GM12878 (cell line): Measurements from ENCODE around the gene GAS2. TPM values are rescaled to one million over a fixed set of nuclear protein-coding genes. Genes with fewer than 3 reads are reported as not detected.

Experiments
- ATAC-seq: fragments of 200-7000 bp; cut with Tn5 transposase; 3 replicates; pipeline ENCODE4 v1.9.1; 2020; ENCODE audit warnings: mild to moderate bottlenecking, moderate library complexity
- BruUV-seq: library from RNA; stranded (reverse); fragments of 400-500 nt; replicated peaks from 2 replicates; lab custom pipeline; 2021; lab: Mats Ljungman, UMichigan
- CTCF ChIA-PET: fragments of 300-600 bp; sonication (Branson Sonifier 250); formaldehyde crosslinking; extraction: SDS; loops from one replicate; lab custom pipeline; 2021; ENCODE audit warnings: inconsistent platforms; lab: Yijun Ruan, JAX
- POLR2A ChIA-PET: fragments of 350-600 bp; formaldehyde crosslinking; extraction: SDS; loops from one replicate; lab custom pipeline; 2021; ENCODE audit warnings: inconsistent platforms; lab: Charles Lee
- RAD21 ChIA-PET: fragments of 300-600 bp; sonication (Branson Sonifier 250); formaldehyde crosslinking; loops from one replicate; lab custom pipeline; 2023; ENCODE audit warnings: antibody characterized with exemption; ENCODE audit not compliant: unreplicated experiment; lab: Charles Lee
- SMC1A ChIA-PET: fragments of 300-600 bp; sonication (Branson Sonifier 250); formaldehyde crosslinking; loops from one replicate; lab custom pipeline; 2023; ENCODE audit not compliant: unreplicated experiment, uncharacterized antibody; lab: Charles Lee
- DNase-seq: peaks from one replicate; pipeline ENCODE4 v3.0.0-alpha.2; 2011; ENCODE audit warnings: low read depth, low spot score
- FAIRE-seq: peaks from 3 replicates; lab custom pipeline; 2011; peaks lifted over from hg19 to GRCh38; lab: Jason Lieb, UNC
- H2AFZ ChIP-seq: 2 replicates; pipeline ENCODE4 v1.6.0; 2011; ENCODE audit warnings: low read depth, low read length, control low read depth; ENCODE audit not compliant: control insufficient read depth
- H3K27ac ChIP-seq: 2 replicates; pipeline ENCODE4 v1.5.1; 2011; ENCODE audit warnings: control low read depth; ENCODE audit not compliant: control insufficient read depth, insufficient read depth
- H3K27me3 ChIP-seq, 2 experiments: replicated peaks in 1 of 2; 2 replicates each; pipeline versions ENCODE4 v1.6.0 to v1.6.1; 2011; ENCODE audit warnings: low read length in 1 of 2; ENCODE audit not compliant: control insufficient read depth in 2 of 2, insufficient read depth in 2 of 2
- H3K36me3 ChIP-seq, 2 experiments: 2 replicates each; pipeline ENCODE4 v1.5.1; 2011; ENCODE audit warnings: low read length in 1 of 2; ENCODE audit not compliant: control insufficient read depth in 2 of 2, insufficient read depth in 2 of 2
- H3K4me1 ChIP-seq: 2 replicates; pipeline ENCODE4 v1.6.1; 2011; ENCODE audit warnings: mild to moderate bottlenecking, low read length, moderate library complexity, mixed read lengths; ENCODE audit not compliant: control insufficient read depth, insufficient read depth
- H3K4me2 ChIP-seq: 2 replicates; pipeline ENCODE4 v1.6.0; 2011; ENCODE audit warnings: control low read depth; ENCODE audit not compliant: control insufficient read depth, insufficient read depth
- H3K4me3 ChIP-seq: fragments of 200-600 bp; sonication (generic); 2 replicates; pipeline ENCODE4 v1.5.1; 2016
- H3K79me2 ChIP-seq: 2 replicates; pipeline ENCODE4 v1.6.0; 2011; ENCODE audit warnings: low read length; ENCODE audit not compliant: control insufficient read depth, insufficient read depth
- H3K9ac ChIP-seq: 2 replicates; pipeline ENCODE4 v1.8.0; 2011; ENCODE audit warnings: low read length, control low read depth, mixed read lengths; ENCODE audit not compliant: control insufficient read depth, insufficient read depth
- H3K9me3 ChIP-seq: replicated peaks from 3 replicates; pipeline ENCODE4 v1.5.1; 2011; ENCODE audit warnings: mild to moderate bottlenecking, low read length; ENCODE audit not compliant: control insufficient read depth, insufficient read depth
- H4K20me1 ChIP-seq: 2 replicates; pipeline ENCODE4 v1.6.0; 2011; ENCODE audit not compliant: control insufficient read depth, insufficient read depth
- ATF7 ChIP-seq: fragments of 450-650 bp; IDR thresholded peaks from 2 replicates; pipeline ENCODE4 v1.6.1; 2016; ENCODE audit warnings: low read depth, mild to moderate bottlenecking
- CBX5 ChIP-seq: sonication (generic); IDR thresholded peaks from 2 replicates; pipeline ENCODE4 v1.6.1; 2016; ENCODE audit warnings: low read depth, moderate library complexity, mild to moderate bottlenecking, inconsistent platforms
- CHD1 ChIP-seq: IDR thresholded peaks from 2 replicates; pipeline ENCODE4 v1.6.1; 2012; ENCODE audit warnings: low read depth, low read length, improper control_type of control experiment
- LARP7 ChIP-seq: fragments of 450-650 bp; IDR thresholded peaks from 2 replicates; pipeline ENCODE4 v1.6.1; 2017; ENCODE audit warnings: mild to moderate bottlenecking
- MXI1 ChIP-seq: fragments of 150-350 bp; IDR thresholded peaks from 2 replicates; pipeline ENCODE4 v1.6.1; 2011; ENCODE audit warnings: low read depth, mild to moderate bottlenecking, inconsistent platforms, low read length, improper control_type of control experiment
- NBN ChIP-seq: fragments of 450-650 bp; IDR thresholded peaks from 2 replicates; pipeline ENCODE4 v1.6.1; 2016
- NR2C2 ChIP-seq: IDR thresholded peaks from 2 replicates; pipeline ENCODE4 v1.6.1; 2011; ENCODE audit warnings: borderline replicate concordance, low read depth; ENCODE audit not compliant: control insufficient read depth, insufficient read length
- NR2F1 ChIP-seq: fragments of 450-650 bp; conservative IDR thresholded peaks from 2 replicates; pipeline ENCODE4 v1.6.1; 2017; ENCODE audit warnings: mild to moderate bottlenecking
- PBX3 ChIP-seq: IDR thresholded peaks from 2 replicates; pipeline ENCODE4 v1.6.1; 2011; ENCODE audit warnings: mild to moderate bottlenecking, low read depth, low read length, moderate library complexity; ENCODE audit not compliant: insufficient replicate concordance
- POLR2A ChIP-seq: IDR thresholded peaks from 2 replicates; pipeline ENCODE4 v1.6.1; 2011; ENCODE audit warnings: low read depth, mild to moderate bottlenecking, low read length
- RAD21 ChIP-seq: IDR thresholded peaks from 2 replicates; pipeline ENCODE4 v1.6.1; 2011; ENCODE audit warnings: mild to moderate bottlenecking, low read depth, low read length, moderate library complexity; ENCODE audit not compliant: insufficient read depth
- RELA ChIP-seq: fragments of 450-650 bp; IDR thresholded peaks from 2 replicates; pipeline ENCODE4 v1.8.0; 2014; ENCODE audit warnings: borderline replicate concordance; ENCODE audit not compliant: partially characterized antibody
- RUNX3 ChIP-seq: IDR thresholded peaks from 2 replicates; pipeline ENCODE4 v1.6.1; 2012; ENCODE audit warnings: low read length, inconsistent platforms
- SP1 ChIP-seq: IDR thresholded peaks from one replicate; pipeline ENCODE4 v1.6.1; 2011; ENCODE audit warnings: low read depth, low read length
- WGBS: methylation state at CpG from one replicate; pipeline ENCODE4 v1.1.6; 2016; ENCODE audit warnings: low lambda C conversion rate; ENCODE audit not compliant: insufficient replicate concordance, insufficient coverage; ENCODE audit errors: missing lambda C conversion rate; 5-methylcytosine and 5-hydroxymethylcytosine counted together
- in situ Hi-C: fragments of 300-500 bp; cut with MboI; formaldehyde crosslinking; loops from 9 replicates; pipeline ENCODE4 v1.14.3; 2018; ENCODE audit warnings: mixed read lengths
- intact Hi-C: fragments of 100-400 bp; cut with micrococcal nuclease; formaldehyde crosslinking; loops from one replicate; pipeline ENCODE4 v1.14.2; 2022; ENCODE audit not compliant: unreplicated experiment
- polyA plus RNA-seq, 11 experiments: library from polyadenylated mRNA; depleted of rRNA in 4 of 11; unstranded in 6 of 11; stranded (reverse) in 5 of 11; fragments of >200 nt; fragmentation: Nextera tagmentation in 4 of 11; fragmentation: Illumina TruSeq in 1 of 11; extraction: Ambion mirVana in 4 of 11; extraction: Trizol in 1 of 11; gene quantifications; 1 replicate in 1 of 11; 2 replicates in 10 of 11; pipeline versions ENCODE4 v1.2.1 to v1.2.3, GENCODE V29; 2011 to 2016; ENCODE audit warnings: inconsistent platforms in 2 of 11, missing spikeins in 2 of 11, low read depth in 1 of 11
- total RNA-seq, 4 experiments: library from RNA; depleted of rRNA in 3 of 4; stranded (reverse); fragments of >200 nt in 3 of 4; fragmentation: Illumina TruSeq in 1 of 4; extraction: Trizol in 1 of 4; gene quantifications; 2 replicates each; pipeline versions ENCODE4 v1.2.1 to v1.2.3, GENCODE V29; 2013 to 2021

The GAS2 gene
- total and polyA plus RNA-seq, 10 of the 15 experiments (the other 5 are each of a cell fraction or from before 2014, with no cell fraction given): 16.4 to 81.4 (median 26.2) TPM

- H3K9me3 ChIP-seq: 0 out of 3 replicates have a peak, but pooled peaks cover 1% of the 10 kb centered on the region
- H2AFZ ChIP-seq: no peak overlapping the region
- FAIRE-seq (no peak), DNase-seq (no peak), ATAC-seq (no peak)
- SMC1A ChIA-PET: interaction anchor here (1.1 to 14.6 kb wide), 16 partner anchors 9 to 156 kb away, joined by 3 to 251 read pairs (median 6); partner anchors contain the start of gene SVIP
- no peaks in the 10 kb centered on the region for H3K27me3 ChIP-seq
- TF ChIP-seq CHD1 (no peak), ATF7 (peak; percentile 32; the same call in 1 of the 2 replicates)
- intact Hi-C loops (loop anchor here (5.0 to 10.0 kb wide), 2 partner anchors 228 to 585 kb away; partner anchors contain the start of gene ANO5), in situ Hi-C loops (loop anchor here (5.0 to 10.0 kb wide), 2 partner anchors 105 to 443 kb away; partner anchors contain the start of gene SLC17A6)
- H3K27ac ChIP-seq: no peak overlapping the region
- no peak overlapping the region for H3K4me2 ChIP-seq
- peaks cover 11% of the 10 kb centered on the region for H3K4me1 ChIP-seq
- RAD21 ChIA-PET: interaction anchor here (0.7 to 7.8 kb wide), 5 partner anchors 78 to 140 kb away, joined by 4 to 81 read pairs (median 4); no protein-coding TSS in a partner anchor
- CTCF ChIA-PET: interaction anchor here (0.5 to 5.7 kb wide), 9 partner anchors 8 to 152 kb away, joined by 3 to 83 read pairs (median 4); partner anchors contain the start of gene SVIP
- no peak overlapping the region for H3K4me3 ChIP-seq
- H3K79me2 ChIP-seq: no peaks in the 10 kb centered on the region
- H3K9ac ChIP-seq: no peak overlapping the region
- WGBS: 84% methylated on average over 5 of the region's 5 CpGs
- no TSS peak for BruUV-seq
- POLR2A ChIA-PET: interaction anchor here (0.6 to 2.5 kb wide), 6 partner anchors 8 to 123 kb away, joined by 3 to 15 read pairs (median 6); partner anchors contain the start of gene GAS2
- no peaks in the 10 kb centered on the region for H3K36me3 ChIP-seq
- H4K20me1 ChIP-seq: no peaks in the 10 kb centered on the region
Measured at GRCh38 chr11:22779850-22780249, 113.4 kb downstream of the GAS2 start.

DNA sequence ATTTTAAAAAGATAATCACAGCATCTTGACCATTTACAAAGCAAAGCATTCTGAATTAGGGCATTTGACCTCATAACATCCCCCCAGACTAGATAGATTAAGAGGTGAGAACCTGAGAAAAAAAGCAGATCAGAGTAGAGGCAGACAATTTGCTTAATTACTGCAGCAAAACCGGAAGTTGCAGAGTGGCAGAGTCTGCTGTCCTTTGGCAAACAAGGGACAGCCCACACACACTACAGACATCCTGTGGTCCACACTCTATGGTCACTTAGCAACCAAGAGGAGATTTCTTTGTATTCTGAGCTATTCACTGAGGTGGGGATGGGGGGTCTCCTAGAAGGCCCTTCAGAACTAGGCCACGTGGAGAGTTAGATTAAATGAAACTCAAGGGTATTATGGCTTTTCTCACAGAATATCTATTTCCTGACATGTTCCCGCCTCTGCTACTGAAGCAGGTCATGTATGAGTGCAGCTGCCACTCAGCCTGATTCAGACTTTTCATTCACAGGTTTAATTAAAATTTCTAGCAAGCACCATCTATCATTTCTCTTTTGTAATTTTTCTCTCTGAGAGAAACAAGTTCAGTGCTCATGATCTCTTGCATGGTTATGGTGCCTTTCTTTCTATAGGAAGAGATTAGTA is 114.7 kb downstream of the GAS2 start:
- CTCF ChIA-PET: interaction anchor here (0.5 to 5.7 kb wide), 8 partner anchors 9 to 292 kb away, joined by 3 to 83 read pairs (median 5); partner anchors contain the start of gene SVIP
- H3K9me3 ChIP-seq: 0 out of 3 replicates have a peak, but pooled peaks cover 1% of the 10 kb centered on the region
- SMC1A ChIA-PET: interaction anchor here (0.7 to 14.6 kb wide), 19 partner anchors 10 to 157 kb away, joined by 3 to 251 read pairs (median 5); partner anchors contain the start of gene SVIP
- H3K27me3 ChIP-seq: no peaks in the 10 kb centered on the region
- no peaks in the 10 kb centered on the region for H3K79me2 ChIP-seq
- peaks cover 11% of the 10 kb centered on the region for H3K4me1 ChIP-seq
- no TSS peak for BruUV-seq
- no peak overlapping the region for H3K4me3 ChIP-seq
- in situ Hi-C loops: loop anchor here (5.0 to 10.0 kb wide), 2 partner anchors 106 to 444 kb away; partner anchors contain the start of gene SLC17A6
- H4K20me1 ChIP-seq: no peaks in the 10 kb centered on the region
- ATAC-seq (peak; percentile 81), DNase-seq (no peak), FAIRE-seq (peak; percentile 52)
- no peaks in the 10 kb centered on the region for H3K36me3 ChIP-seq
- H2AFZ ChIP-seq: peak overlapping the region; percentile 67
- RAD21 ChIA-PET: interaction anchor here (0.8 to 7.8 kb wide), 9 partner anchors 48 to 124 kb away, joined by 3 to 81 read pairs (median 6); partner anchors contain the start of gene SVIP
- intact Hi-C loops: loop anchor here (5.0 to 10.0 kb wide), 2 partner anchors 229 to 586 kb away; partner anchors contain the start of gene ANO5
- no peak overlapping the region for H3K9ac ChIP-seq
- no peak overlapping the region for H3K27ac ChIP-seq
- POLR2A ChIA-PET: interaction anchor here (1.0 to 2.5 kb wide), 10 partner anchors 9 to 124 kb away, joined by 3 to 15 read pairs (median 5); partner anchors contain the start of gene GAS2
- 4% methylated on average over 3 of the region's 3 CpGs for WGBS
- H3K4me2 ChIP-seq: peak overlapping the region; percentile 55
- peak; percentile 72 for TF ChIP-seq PBX3
- peak; percentile 55 for TF ChIP-seq NR2F1
- no peak for TF ChIP-seq RELA
- TF ChIP-seq SP1: no peak
- peak; percentile 47; the same call in 1 of the 2 replicates for TF ChIP-seq RUNX3
- peak; percentile 38; the same call in 1 of the 2 replicates for TF ChIP-seq MXI1
- TF ChIP-seq CBX5: no peak
- TF ChIP-seq POLR2A: no peak
- TF ChIP-seq LARP7: no peak; the same call in 1 of the 2 replicates
- no peak for TF ChIP-seq RAD21
- TF ChIP-seq NR2C2: no peak
- TF ChIP-seq NBN: peak; percentile 36; the same call in 1 of the 2 replicates
